NCI-H146 (cell line): ENCODE measurements around the gene C10orf143.
A peak's percentile ranks its signal among the peaks of the same experiment; 100 is the strongest.
"Not testable (repeated sequence)": the region's sequence is repeated elsewhere in the genome, so short reads cannot be mapped to it uniquely, and the experiment has no call there.

Source experiments
- DNase-seq: peaks from one replicate; lab custom pipeline; 2025; lab: John Stamatoyannopoulos, UW

C10orf143 gene

GRCh38 chr10:130110246-130111112 lies at the start of gene C10orf143:
C10orf143 (minus strand) TSS chr10:130110830; CDS start chr10:130110772, 58 bp downstream.
- peak; percentile 96 for DNase-seq

- DNase-seq = no peak
Observed at GRCh38 chr10:130159192-130159794, 48.7 kb upstream of the C10orf143 start.

GRCh38 chr10:130146042-130146441 lies 35.4 kb upstream of the C10orf143 start:
- DNase-seq = no peak

GRCh38 chr10:130141878-130142277 lies 31.2 kb upstream of the C10orf143 start:
- no peak for DNase-seq

GRCh38 chr10:130141460-130141859 lies 30.8 kb upstream of the C10orf143 start:
- DNase-seq = no peak

- no peak for DNase-seq
Observed at GRCh38 chr10:130141038-130141437, 30.4 kb upstream of the C10orf143 start.

GRCh38 chr10:130140425-130140824 lies 29.8 kb upstream of the C10orf143 start:
- DNase-seq = no peak

GRCh38 chr10:130138479-130138866 lies 27.8 kb upstream of the C10orf143 start:
- peak; percentile 21 for DNase-seq

GRCh38 chr10:130137659-130138478 lies 27.2 kb upstream of the C10orf143 start:
- no peak for DNase-seq

GRCh38 chr10:130137090-130137448 lies 26.4 kb upstream of the C10orf143 start:
- no peak for DNase-seq

- peak; percentile 82 for DNase-seq
Observed at GRCh38 chr10:130136226-130137089, 25.8 kb upstream of the C10orf143 start, which contains the start of gene GLRX3. GLRX3 (plus strand) TSS chr10:130136391; CDS start chr10:130136421, 30 bp downstream.

- DNase-seq = no peak
Observed at GRCh38 chr10:130135676-130136225, 25.1 kb upstream of the C10orf143 start.

GRCh38 chr10:130128922-130129321 lies 18.3 kb upstream of the C10orf143 start:
- no peak for DNase-seq

GRCh38 chr10:130128062-130128781 lies 17.6 kb upstream of the C10orf143 start:
- DNase-seq = no peak

GRCh38 chr10:130127364-130128061 lies 16.9 kb upstream of the C10orf143 start:
- DNase-seq = peak; percentile 56

GRCh38 chr10:130121486-130122079 lies 11.0 kb upstream of the C10orf143 start:
- no peak for DNase-seq

- DNase-seq = not testable (repeated sequence)
Observed at GRCh38 chr10:130117535-130117934, 6.9 kb upstream of the C10orf143 start.

GRCh38 chr10:130116942-130117341 lies 6.3 kb upstream of the C10orf143 start:
- not testable (repeated sequence) for DNase-seq

- no peak for DNase-seq
Observed at GRCh38 chr10:130112821-130113220, 2.2 kb upstream of the C10orf143 start.

GRCh38 chr10:130111852-130112180 lies 1.2 kb upstream of the C10orf143 start:
- DNase-seq = no peak
